Thoracic aorta (tissue), 2 donors: Measurements from ENCODE around the gene AFG1L. TPM values are rescaled to one million over a fixed set of nuclear protein-coding genes. Genes with fewer than 3 reads are reported as not detected.

Experiments used
- ATAC-seq: fragments of 150-250 bp; one replicate; pipeline ENCODE4 v1.8.0; 2017; ENCODE audit warnings: low read depth; ENCODE audit not compliant: insufficient number of reproducible peaks, low FRiP score
- DNase-seq: peaks from one replicate; pipeline ENCODE4 v3.0.0-alpha.2; 2020; ENCODE audit warnings: low spot score
- H3K27ac ChIP-seq, 2 donors: fragments of 200-600 bp; sonication (generic); 1 replicate in 1 of 2; 2 replicates in 1 of 2; pipeline ENCODE4 v1.5.1; 2016; ENCODE audit warnings: mild to moderate bottlenecking in 2 of 2, moderate library complexity in 2 of 2
- H3K27me3 ChIP-seq: fragments of 200-600 bp; sonication (generic); replicated peaks from 2 replicates; pipeline ENCODE4 v1.6.0; 2016; ENCODE audit warnings: mild to moderate bottlenecking; ENCODE audit not compliant: insufficient read depth
- H3K36me3 ChIP-seq: fragments of 200-600 bp; sonication (generic); one replicate; pipeline ENCODE4 v1.5.1; 2016
- H3K4me1 ChIP-seq, 2 donors: fragments of 200-600 bp; sonication (generic); 1 replicate in 1 of 2; 2 replicates in 1 of 2; pipeline versions ENCODE4 v1.5.1 to v1.6.0; 2016; ENCODE audit warnings: low read depth in 2 of 2, mild to moderate bottlenecking in 1 of 2; ENCODE audit not compliant: control insufficient read depth in 1 of 2
- H3K4me3 ChIP-seq: fragments of 200-600 bp; sonication (generic); 2 replicates; pipeline ENCODE4 v1.5.1; 2016; ENCODE audit warnings: mild to moderate bottlenecking
- H3K9me3 ChIP-seq: fragments of 200-600 bp; sonication (generic); 2 replicates; pipeline ENCODE4 v1.5.1; 2016
- CTCF ChIP-seq: fragments of 200-600 bp; sonication (generic); IDR thresholded peaks from one replicate; pipeline ENCODE4 v1.5.1; 2019; ENCODE audit warnings: antibody characterized with exemption
- total RNA-seq, 2 donors: library from RNA; depleted of rRNA; stranded (reverse); fragments of >200 nt; gene quantifications; one replicate each; pipeline versions ENCODE4 v1.1.0 to v1.2.3, GENCODE V29; 2016

The AFG1L gene
- total RNA-seq, 2 donors from 2014 or later: 1.7 to 21.7 TPM

GRCh38 chr6:108473197-108473596 lies 178.3 kb downstream of the AFG1L start:
- DNase-seq (no peak), ATAC-seq (no peak)
- Histone ChIP-seq H3K27me3 (no peaks in the 10 kb centered on the region), H3K4me1 (no peaks in the 10 kb centered on the region), H3K27ac (no peak overlapping the region), H3K36me3 (no peaks in the 10 kb centered on the region), H3K9me3 (no peaks in the 10 kb centered on the region), H3K4me3 (no peak overlapping the region)
- TF ChIP-seq CTCF: no peak

GRCh38 chr6:108476376-108476775 lies 181.5 kb downstream of the AFG1L start:
- no peaks in the 10 kb centered on the region for H3K4me1 ChIP-seq
- H3K36me3 ChIP-seq: no peaks in the 10 kb centered on the region
- TF ChIP-seq CTCF: no peak
- no peak overlapping the region for H3K27ac ChIP-seq
- no peaks in the 10 kb centered on the region for H3K9me3 ChIP-seq
- no peak for ATAC-seq
- no peak overlapping the region for H3K4me3 ChIP-seq
- H3K27me3 ChIP-seq: no peaks in the 10 kb centered on the region
- DNase-seq: no peak

- DNase-seq: no peak
- Histone ChIP-seq H3K4me1 (no peaks in the 10 kb centered on the region), H3K27me3 (no peaks in the 10 kb centered on the region), H3K27ac (no peak overlapping the region), H3K9me3 (no peaks in the 10 kb centered on the region), H3K4me3 (no peak overlapping the region), H3K36me3 (no peaks in the 10 kb centered on the region)
- no peak for ATAC-seq
- TF ChIP-seq CTCF: no peak
Measured at GRCh38 chr6:108476847-108477430, 182.1 kb downstream of the AFG1L start.

GRCh38 chr6:108482559-108482958 lies 187.7 kb downstream of the AFG1L start:
- no peaks in the 10 kb centered on the region for H3K27me3 ChIP-seq
- no peak for TF ChIP-seq CTCF
- no peak overlapping the region for H3K27ac ChIP-seq
- no peak for DNase-seq
- no peak for ATAC-seq
- H3K4me1 ChIP-seq: no peaks in the 10 kb centered on the region
- no peak overlapping the region for H3K4me3 ChIP-seq
- H3K36me3 ChIP-seq: no peaks in the 10 kb centered on the region
- no peaks in the 10 kb centered on the region for H3K9me3 ChIP-seq

- no peak for TF ChIP-seq CTCF
Measured at GRCh38 chr6:108484016-108484415, 189.2 kb downstream of the AFG1L start.

More at GRCh38 chr6:108484016-108484415, 189.2 kb downstream of the AFG1L start:
- Histone ChIP-seq H3K9me3 (no peaks in the 10 kb centered on the region), H3K36me3 (no peaks in the 10 kb centered on the region), H3K4me1 (no peaks in the 10 kb centered on the region), H3K27me3 (no peaks in the 10 kb centered on the region), H3K4me3 (no peak overlapping the region), H3K27ac (no peak overlapping the region)
- no peak for DNase-seq
- no peak for ATAC-seq
